AML-193 (cell line): ENCODE data around the gene HEXIM1.
A peak's percentile ranks its signal among the peaks of the same experiment; 100 is the strongest.

Experiments used
- DNase-seq, 2 experiments: peaks; one replicate each; lab custom pipeline; 2025; lab: John Stamatoyannopoulos, UW

HEXIM1 gene

DNA sequence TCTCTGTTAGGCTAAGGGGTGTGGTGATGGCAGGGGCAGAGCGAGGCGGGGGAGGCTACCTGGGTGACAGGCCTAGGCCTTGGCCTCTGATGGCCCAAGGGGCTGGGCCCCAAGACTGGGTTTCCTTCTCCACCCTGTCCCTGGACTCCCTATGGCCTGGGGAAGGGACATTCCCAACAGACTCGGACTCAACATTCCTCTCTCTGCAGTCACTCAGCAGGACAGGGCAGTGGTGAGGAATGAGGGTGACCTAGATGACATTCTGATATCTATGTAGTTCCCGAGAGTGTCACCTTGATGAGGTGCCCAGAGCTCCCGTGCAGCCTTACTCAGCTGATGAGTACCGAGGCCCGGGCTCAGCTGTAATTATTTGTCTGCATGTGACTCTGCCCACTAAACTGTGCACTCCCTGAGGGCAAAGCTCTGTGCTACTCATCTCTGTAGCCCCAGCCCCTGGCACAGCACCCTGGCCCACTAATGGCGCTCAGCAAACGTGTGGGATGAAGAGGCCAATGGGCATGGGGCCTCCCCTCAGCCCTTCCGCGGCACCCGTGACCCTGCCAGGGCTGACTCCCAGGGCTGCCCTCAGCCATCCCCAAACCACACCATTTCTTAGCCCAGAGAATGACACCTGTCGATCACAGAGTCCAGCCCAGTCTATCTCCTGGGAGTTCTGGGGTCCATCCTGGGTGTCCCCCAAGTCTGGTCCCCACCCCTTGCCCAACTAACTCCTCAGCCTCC is 18.2 kb upstream of the HEXIM1 start:
- no peak for DNase-seq

DNA sequence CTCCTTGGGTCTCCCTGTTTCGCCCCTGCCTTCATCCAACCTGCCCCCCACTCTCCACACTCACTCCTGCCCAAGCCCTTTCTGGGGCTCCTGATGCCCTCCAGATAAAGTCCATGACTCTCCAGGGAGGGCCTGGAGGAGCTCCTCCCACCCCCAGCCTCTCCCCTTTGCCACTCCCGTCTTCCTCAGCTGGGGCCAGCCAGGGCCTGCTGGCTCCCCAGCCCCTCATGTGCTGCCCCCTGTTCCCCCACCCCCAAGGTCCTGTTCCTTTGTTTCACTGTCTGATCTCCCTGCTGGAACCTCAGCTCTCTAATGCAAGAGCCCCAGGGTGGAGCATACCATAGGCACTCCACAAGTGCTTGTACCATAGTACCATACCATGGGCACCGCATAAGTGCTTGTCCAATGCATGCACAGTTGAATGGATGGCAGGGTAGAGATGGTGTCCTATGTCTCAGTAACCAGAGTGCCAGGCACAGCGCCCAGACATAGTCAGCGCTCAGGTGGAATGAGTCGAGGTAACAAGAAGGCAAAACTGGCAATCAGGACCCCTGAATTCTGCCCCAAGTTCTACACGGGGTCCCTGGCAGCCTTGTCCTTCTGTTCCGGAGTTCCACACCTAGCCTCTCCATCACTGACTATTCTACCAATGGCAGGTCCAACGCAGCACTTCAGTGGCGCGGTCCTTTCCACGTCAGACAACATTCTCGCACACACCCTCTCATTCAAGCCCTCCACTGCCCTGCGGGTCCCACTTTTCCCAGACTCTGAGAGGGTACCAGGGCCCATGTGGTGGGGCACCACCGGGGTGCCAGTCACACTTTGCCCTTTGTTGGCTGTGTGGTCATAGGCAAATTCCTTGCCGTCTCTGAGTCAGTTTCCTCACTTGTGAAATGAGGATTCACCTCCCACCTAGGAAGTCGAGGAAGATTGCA is 17.3 kb upstream of the HEXIM1 start:
- DNase-seq: no peak

DNA sequence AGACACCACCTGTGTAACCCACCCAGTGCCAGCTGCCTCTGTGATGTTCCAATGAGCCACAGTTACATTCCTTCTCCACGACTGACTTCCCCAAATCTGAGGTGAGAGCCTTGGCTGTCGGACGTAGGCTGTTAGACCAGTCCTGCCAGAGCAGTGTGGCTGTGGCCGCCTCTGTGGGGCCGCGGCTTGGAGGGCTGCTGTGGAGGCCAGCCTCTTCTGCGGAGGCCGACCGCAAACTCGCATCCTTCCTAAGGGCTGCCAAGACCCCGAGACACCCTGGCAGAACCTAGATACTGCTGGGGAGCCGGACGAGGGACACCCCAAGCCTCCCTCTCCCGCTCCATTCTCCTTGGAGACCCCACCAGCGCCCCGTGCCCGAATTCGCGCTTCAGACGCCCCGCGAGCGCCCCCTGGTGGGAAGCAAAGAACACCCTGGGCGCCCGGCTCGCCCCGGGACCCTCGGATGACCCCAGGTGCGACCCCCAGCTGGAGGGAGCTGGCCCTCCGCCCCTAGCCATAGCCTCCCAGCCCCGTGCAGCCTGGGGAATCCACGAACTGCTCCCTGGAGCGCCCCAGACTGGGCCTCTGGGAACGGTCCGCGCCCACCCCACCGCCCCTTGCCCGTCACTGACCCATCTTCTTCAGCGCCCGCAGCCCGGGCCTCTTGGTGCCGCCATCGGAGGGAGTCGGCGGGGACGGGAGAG is 16.5 kb upstream of the HEXIM1 start:
- DNase-seq: peak in 1 of 2 experiments; percentile 17

DNA sequence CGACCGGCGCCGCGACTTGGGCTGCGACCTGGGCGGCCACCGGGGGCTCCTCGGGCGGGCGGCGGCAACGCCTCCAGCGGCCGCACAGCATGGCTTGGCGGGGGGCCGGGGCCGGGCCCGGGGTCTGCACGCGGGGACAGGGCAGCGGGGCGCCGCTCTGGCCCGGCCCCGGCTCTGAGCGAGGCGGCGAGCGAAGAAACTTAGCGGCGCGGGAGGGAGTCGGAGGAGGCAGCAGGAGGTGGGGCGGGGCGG is 16.0 kb upstream of the HEXIM1 start, which contains the start of gene PLCD3:
Gene PLCD3, minus strand, starts transcription at position 196 of the 252 bp plus-strand sequence. Its CDS starts 105 bp downstream, at position 91.
- DNase-seq: no peak

DNA sequence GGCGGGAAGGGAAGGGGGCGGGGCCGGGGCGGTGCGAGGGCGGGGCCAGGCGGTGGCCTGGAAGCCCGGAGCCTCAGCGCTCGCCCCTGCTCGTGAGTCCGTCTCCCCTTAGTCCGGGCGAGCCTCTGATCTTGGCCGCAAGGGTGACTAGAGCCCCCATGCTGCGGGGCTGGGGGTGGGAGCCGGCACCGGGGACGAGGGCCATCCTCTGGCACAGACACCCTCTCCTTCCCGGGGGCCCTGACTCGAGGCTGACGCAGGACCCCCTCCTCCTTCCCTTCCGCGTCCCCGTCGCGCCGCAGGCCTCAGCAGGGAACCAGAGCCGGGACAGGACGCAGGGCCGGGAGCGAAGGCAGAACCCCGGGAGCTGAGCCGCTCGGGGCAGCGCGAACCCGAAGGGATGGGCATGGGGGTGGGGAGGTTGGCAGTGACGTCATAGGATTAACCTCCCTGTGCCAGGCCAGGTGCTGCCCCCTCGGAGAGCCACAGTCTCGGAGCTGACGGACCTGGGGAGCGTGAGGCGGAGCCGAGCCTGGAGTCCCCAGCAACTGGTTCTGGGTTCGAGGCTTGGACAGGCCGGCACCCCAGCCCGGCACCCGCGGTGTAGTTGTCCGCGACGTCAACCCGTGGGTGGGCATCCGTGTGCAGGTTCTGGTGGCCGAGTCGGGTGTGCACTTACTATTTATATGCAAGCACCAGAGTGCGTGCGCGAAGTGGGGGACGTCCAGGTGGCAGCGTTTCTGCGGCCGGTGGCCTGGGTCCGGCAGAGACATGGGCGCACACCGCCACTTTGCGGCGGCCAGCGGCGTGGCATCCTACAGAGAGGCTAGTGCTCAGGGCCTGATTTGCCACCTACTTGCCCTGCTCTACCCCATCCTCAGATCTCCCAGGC is 15.5 kb upstream of the HEXIM1 start:
- DNase-seq: peak; percentile 63 to 65

DNA sequence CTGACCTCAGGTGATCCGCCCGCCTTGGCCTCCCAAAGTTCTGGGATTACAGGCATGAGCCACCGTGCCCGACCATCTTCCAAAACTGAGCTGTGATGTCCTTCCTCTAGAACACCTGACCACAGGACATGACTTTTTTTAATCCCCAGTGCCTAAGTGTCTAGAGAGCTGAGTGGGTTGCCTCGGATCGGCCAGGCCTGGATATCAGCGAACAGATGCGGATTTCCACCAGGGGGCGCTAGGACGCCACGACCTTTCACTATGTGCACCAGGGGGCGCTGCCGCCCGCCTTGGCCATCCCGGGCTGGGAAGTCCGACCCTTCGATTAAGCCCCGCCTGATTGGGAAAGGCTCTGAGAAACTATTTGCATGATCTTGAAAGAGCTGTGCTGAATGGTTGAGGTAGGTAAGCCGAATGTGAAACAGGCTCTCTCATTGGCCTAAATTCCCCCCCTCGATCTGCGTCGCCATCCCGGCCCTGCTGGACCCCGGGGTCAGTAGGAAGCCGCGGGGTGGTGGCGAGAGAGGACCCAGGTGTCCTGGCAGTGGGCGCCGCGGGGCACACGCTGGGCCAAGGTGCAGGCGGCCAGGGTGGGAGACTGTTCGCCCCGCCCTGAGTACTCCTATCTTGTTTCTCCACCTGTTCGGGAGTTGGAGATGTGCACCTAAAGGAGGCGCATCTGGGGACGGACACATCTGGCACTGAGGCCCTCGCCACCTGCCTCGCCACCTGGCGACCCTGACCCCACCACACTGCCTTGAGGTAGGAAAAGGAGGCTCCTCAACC is 12.9 kb upstream of the HEXIM1 start, which contains the start of gene ACBD4:
Gene ACBD4, plus strand, starts transcription at position 496 of the 786 bp plus-strand sequence. CDS start 458 bp downstream, outside the sequence.
- DNase-seq: peak; percentile 99

DNA sequence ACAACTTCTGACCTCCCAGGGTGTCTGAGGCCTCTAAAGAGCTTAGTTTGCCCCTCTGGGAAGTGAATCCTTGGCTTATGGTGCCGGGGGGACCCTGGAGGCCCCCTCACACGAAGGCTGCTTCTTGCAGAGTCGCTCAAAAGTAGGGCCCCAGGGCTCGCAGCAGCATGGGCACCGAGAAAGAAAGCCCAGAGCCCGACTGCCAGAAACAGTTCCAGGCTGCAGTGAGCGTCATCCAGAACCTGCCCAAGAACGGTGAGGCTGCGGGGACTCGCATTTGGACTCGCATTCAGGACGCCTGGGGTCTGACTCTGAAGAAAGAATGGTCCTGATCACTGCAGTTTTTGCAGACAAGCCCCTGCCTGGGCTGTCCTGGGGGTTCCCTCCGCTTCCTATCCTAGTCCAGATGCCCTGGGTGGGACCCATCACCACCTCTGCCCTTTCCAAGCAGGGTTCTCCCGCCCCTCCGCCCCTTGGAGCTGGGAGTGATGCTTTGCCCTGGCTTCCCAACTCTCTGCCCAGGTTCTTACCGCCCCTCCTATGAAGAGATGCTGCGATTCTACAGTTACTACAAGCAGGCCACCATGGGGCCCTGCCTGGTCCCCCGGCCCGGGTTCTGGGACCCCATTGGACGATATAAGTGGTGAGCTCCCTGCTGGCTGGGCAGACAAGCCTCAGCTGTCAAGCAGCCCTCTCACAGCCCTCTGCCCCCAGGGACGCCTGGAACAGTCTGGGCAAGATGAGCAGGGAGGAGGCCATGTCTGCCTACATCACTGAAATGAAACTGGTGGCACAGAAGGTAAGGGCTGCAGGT is 12.1 kb upstream of the HEXIM1 start:
- DNase-seq: no peak

DNA sequence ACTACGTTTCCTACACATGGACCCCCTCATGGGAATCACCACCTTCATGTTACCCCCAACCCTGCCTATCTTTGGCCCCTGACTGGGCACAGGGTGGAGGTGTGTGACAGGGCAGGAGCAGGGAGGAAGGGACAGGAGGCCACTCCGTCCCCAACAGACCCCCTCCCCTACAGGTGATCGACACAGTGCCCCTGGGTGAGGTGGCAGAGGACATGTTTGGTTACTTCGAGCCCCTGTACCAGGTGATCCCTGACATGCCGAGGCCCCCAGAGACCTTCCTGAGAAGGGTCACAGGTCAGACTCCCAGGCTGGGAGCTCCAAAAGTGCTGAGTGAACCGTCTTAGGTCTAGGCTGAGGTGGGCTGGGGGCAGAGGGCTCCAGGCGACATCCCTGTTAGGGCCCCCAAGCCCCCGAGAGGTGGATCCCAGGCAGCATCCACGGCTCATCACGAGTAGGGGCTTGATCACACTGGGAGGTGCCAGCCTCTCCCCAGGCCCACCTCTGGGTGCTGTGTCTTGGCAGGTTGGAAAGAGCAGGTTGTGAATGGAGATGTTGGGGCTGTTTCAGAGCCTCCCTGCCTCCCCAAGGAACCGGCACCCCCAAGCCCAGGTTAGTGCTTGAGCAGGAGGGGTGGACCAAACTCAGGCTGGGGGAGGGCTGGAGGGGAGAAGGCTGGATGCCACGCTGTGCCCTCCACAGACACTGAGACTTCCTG is 11.3 kb upstream of the HEXIM1 start:
- DNase-seq: no peak

DNA sequence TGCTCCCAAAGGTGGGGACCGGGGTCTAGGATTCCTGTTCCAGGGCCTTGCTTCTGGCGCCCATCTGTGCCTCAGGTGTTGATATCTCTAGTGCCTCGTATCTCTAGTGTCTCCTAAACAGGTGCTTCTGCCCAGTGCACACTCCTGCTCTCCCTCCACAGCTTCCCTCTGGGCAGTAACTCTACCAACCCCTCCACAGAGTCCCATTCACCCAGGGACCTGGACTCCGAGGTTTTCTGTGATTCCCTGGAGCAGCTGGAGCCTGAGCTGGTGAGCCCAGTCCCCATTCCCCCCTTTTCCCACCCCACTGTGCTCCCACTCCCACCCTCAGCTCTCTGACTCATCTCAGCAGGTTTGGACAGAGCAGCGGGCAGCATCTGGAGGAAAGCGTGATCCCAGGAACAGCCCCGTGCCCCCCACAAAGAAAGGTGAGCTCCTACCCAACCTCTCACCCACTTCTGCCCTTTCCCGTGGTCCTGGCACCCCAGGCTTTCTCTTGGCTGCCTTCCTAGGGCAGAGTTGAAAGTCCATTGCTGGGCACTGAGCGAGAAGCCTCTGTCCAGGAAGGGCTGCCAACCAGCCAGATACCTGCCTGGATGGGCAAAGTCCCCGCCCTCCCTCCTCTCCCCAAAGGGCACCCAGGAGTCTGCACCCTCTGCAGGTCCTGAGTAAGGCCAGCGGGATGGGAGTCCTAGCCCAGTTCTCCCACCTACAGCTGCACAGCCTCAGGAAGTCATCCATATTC is 10.5 kb upstream of the HEXIM1 start:
- no peak for DNase-seq

DNA sequence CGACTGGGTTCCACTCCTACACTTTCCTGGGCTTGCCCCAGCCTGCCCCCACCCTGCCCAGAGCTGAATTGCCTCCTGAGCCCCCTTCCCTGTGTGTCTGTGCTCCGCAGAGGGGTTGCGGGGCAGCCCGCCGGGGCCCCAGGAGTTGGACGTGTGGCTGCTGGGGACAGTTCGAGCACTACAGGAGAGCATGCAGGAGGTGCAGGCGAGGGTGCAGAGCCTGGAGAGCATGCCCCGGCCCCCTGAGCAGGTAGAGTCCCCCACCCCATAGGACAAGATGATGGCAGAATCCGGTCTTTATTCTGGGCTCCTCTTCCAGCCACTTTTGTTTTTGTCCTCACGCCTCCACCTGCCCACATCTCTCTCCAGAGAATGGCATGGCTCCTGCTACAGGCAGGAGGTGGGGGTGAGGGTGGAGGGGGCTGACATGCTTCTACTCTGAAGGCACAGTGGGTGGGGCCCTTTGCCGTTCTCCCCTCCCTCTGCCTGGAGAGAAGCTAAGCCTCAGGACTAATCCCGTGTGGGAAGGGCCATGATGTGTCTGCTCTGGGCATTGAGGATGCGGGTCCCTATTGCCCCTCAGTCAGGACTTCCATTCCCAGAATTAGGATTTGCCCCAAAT is 9.3 kb upstream of the HEXIM1 start:
- no peak for DNase-seq

DNA sequence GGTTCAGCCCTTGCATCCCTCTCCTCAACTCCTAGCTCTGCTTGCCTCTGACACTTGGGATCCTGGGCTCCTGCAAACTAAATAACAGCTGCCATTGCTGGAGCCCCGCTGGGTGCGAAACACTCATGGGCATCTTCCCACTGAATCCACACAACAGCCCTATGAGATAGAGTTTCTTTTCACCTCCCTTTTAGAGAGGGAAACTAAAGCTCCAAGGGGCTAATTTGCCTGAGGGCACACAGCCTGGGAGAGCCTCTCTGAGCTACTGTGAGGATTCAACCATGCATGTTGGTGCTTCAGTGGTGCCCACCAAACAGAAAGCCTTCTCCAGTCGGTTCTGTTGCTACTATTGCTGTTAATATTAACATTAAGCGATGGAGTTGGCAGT is 8.7 kb upstream of the HEXIM1 start:
- DNase-seq: no peak

DNA sequence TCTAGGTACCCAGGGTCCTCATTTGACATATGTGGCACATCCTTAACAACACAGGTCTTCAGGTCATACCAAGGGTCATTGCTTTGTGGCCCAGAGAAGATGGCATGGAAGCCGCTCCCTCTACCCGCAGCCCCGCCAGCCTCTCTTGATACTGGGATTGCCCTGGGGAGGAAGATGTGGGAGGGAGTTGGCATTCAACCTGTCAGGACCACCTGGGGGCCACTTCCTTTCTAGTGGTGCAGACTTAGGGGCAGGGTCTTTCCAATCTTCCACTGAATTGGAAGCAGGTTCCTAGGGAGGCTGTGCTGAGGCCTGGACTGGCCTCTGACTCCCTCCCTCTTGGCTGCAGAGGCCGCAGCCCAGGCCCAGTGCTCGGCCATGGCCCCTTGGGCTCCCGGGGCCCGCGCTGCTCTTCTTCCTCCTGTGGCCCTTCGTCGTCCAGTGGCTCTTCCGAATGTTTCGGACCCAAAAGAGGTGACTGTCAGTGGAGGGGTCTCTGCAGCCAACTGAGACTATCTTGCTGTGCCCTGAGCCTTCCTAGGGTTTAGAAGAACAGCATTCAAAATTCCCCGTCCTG is 5.1 kb upstream of the HEXIM1 start:
- no peak for DNase-seq

DNA sequence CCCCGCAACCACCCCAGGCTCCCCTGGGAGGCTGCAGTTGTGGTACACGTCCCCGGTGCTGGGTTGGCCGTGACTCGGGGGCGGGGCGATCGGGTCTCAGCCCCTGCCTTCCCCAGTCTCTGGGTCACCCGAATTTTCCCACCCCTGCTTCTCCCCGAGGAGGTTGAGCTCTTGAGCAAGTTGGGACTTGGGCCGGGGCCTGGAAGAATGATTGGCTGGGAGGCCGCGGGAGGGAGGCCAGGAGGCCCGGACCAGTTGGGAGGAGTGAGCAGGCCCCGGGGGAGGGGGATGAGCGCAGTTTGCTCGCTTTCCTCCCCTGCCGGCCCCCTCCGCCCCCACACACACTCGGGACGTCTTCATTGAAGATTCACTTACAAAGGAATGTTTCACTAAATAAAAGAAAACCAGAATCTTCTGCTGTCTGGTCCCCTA is 4.5 kb upstream of the HEXIM1 start:
- DNase-seq: no peak

DNA sequence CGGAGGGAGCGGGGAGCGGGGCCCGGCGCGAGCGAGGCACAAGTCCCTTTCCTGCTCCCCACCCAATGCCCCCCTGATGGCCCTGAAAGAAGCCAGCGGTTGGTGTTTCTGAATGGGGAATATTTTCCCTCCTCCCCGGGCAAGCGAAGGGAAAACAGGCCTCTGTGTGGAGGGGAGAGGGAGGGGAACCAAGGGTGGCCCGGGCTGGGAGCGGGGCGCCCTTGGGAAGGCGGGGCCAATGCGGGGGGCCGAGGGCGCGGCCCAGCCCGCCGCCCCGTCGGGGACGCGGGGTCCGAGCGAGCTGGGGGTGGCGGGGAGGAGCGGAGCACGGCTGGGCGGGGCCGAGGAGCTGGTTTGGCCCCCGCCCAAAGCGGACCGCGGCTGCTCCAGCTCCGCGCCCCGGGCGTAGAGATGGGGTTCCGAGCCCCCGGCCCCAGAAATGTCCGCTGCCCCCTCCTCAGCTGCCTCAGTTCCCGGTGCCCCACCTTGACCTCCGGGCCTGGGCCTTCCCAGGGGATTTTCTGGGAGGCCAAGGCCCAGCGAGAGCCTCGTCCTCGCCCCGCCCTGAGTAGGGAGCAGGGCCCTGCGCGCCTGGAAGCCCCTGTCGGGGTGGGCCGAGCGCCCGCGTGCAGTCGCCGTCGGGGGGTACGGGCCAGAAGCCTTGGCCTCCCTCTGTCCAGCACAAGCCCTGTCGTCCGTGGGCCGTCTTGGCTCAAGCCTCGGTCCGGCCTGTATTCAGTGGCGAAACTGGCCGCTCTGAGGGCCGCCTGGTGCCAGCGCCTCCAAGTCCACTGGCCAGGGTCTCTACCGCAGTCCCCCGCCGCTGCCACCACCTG is 3.9 kb upstream of the HEXIM1 start:
- DNase-seq: no peak

DNA sequence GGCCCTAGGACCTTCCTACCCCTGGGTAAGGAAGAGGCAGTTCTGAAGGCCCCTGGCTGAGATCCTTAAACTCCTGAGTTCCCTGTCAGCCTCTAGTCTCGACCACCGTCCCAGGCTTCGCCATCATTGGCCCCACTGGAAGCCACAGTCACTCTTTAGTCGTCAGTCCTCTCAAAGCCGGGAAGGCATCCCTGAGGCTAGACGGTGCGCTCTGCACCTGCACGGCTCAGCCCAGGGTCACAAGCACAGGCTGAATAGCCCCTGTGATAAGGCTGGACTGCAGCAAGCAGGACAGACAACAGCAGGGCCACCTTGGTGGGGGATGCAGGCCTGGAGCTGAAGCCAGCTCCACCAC is 3.3 kb upstream of the HEXIM1 start:
- no peak for DNase-seq

DNA sequence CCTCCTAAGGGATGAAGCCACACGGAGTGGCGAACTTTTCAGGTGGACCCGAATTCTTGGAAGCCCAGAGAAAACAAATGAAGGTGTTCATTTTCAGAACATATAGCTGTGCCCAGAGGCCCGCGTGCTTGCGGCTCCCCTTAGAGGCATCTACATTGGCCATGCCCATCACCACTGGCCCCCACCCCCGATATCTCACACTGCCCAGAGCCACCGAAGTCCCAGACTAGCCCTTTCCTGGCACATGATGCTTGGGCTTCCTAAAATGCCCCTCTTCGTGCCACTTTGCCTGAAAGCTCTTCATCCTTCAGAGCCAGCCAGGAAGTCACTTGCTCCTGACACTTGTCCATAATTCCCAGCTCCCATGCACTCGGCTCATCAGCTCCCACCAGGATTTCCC is 2.1 kb upstream of the HEXIM1 start:
- DNase-seq: no peak

DNA sequence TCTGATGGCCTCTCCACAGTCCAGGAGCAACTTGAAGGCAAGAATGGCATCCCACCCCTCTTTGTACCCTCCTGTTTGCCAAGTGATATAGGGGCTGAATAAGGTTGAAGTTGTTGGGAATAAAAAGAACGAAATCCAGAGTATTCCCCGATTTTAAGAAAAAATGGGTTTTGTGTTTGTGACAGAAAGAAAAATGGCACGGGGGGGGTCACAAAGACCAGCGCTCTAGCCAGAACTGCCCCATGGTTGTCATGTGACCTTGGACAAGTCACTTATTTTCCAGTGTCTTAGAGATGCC is 1.7 kb upstream of the HEXIM1 start:
- DNase-seq: no peak
